PC-9 (cell line): Measurements from ENCODE around the gene SLC7A8.

Experiments
- EZH2 ChIP-seq: fragments of 200-600 bp; sonication (generic); IDR thresholded peaks from 2 replicates; pipeline ENCODE4 v1.8.0; 2017; ENCODE audit warnings: antibody characterized with exemption, low read depth
- TF ChIP-seq, protein P1 (sequence below): fragments of 200-600 bp; sonication (generic); conservative IDR thresholded peaks from 2 replicates; pipeline ENCODE4 v1.6.1; 2017; ENCODE audit warnings: mixed run types, antibody characterized with exemption, mild to moderate bottlenecking, moderate library complexity

DNA sequence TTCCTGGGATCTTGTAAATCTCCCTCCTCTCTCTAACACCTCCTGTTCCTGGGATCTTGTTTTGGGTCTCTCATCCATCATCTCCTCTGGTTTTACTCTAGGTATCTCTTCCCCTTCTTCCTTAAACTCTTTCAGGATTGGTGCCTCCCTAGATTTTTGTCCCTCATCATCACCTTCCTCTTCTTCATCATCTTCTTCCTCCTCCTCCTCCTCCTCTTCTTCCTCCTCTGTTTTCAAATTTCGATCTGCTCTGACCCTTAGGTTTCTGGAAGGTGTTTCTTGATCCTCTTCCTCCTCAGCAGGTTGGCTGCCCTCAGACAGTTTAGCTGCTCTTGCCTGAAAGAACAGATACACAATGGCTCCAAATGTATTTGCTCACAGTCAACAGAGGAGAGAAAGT, 103.0 kb downstream of the SLC7A8 start:
- TF ChIP-seq, protein P1, sequence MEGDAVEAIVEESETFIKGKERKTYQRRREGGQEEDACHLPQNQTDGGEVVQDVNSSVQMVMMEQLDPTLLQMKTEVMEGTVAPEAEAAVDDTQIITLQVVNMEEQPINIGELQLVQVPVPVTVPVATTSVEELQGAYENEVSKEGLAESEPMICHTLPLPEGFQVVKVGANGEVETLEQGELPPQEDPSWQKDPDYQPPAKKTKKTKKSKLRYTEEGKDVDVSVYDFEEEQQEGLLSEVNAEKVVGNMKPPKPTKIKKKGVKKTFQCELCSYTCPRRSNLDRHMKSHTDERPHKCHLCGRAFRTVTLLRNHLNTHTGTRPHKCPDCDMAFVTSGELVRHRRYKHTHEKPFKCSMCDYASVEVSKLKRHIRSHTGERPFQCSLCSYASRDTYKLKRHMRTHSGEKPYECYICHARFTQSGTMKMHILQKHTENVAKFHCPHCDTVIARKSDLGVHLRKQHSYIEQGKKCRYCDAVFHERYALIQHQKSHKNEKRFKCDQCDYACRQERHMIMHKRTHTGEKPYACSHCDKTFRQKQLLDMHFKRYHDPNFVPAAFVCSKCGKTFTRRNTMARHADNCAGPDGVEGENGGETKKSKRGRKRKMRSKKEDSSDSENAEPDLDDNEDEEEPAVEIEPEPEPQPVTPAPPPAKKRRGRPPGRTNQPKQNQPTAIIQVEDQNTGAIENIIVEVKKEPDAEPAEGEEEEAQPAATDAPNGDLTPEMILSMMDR, result no peak
- TF ChIP-seq EZH2, result no peak
